Fibroblast of mammary gland (primary cell): ENCODE results near the gene ALX4.

Experiments used
- DNase-seq: peaks from one replicate; pipeline ENCODE4 v3.0.0-alpha.2; 2010; ENCODE audit warnings: low read depth
- H3K4me3 ChIP-seq: 2 replicates; pipeline ENCODE4 v1.5.1; 2011; ENCODE audit warnings: low read depth, mild to moderate bottlenecking, low read length, moderate library complexity; ENCODE audit not compliant: control insufficient read depth
- TF ChIP-seq, protein P1 (sequence below): conservative IDR thresholded peaks from 2 replicates; pipeline ENCODE4 v1.5.1; 2011; ENCODE audit warnings: low read depth, low read length, inconsistent platforms; ENCODE audit not compliant: control insufficient read depth, insufficient read depth

The ALX4 gene

DNA sequence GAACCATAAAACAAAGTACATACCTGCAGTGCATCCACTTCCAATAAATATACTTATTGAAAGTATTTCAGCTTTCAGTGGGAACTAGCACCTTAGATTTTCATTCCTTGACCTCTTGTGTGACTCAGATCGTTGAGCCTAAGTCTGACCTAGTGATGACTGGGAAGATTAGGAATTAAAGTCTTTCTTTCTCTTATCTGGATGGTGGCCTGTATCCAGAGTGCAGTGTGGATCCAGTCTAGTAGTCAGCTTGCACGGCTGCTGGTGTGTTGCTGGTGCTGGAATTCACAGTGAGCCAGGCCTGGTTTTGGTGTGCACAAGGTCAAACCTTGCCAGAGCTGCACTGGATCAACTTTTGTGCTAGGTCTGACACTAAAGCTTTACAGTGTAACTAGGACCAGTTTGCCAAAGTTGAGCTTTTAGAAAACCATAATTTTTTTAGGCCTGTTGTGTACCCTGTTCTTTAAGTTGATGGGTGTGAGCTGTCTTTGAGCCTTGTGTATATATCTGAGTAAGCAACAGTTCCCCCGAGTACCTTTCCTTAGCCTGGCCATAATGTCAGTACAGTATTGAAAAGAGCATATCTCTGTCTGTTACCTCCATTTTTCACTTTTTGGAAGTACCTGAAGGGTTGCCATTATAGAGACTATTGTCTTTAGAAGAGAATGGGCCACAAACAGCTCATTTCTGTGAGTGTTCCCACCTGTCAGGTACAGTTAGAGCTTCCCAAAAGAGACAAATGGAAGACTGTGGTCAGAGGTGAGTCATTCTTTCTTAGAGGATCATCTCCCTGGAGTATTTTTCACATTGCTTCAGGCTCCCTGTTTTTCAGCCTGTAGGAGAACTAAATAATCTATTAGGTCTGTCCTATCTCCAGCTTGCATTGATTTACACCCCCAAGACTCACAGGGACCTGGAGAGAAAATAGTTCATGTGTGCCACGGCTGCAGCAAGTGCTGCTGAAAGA, 89.8 kb downstream of the ALX4 start:
- TF ChIP-seq, protein P1, sequence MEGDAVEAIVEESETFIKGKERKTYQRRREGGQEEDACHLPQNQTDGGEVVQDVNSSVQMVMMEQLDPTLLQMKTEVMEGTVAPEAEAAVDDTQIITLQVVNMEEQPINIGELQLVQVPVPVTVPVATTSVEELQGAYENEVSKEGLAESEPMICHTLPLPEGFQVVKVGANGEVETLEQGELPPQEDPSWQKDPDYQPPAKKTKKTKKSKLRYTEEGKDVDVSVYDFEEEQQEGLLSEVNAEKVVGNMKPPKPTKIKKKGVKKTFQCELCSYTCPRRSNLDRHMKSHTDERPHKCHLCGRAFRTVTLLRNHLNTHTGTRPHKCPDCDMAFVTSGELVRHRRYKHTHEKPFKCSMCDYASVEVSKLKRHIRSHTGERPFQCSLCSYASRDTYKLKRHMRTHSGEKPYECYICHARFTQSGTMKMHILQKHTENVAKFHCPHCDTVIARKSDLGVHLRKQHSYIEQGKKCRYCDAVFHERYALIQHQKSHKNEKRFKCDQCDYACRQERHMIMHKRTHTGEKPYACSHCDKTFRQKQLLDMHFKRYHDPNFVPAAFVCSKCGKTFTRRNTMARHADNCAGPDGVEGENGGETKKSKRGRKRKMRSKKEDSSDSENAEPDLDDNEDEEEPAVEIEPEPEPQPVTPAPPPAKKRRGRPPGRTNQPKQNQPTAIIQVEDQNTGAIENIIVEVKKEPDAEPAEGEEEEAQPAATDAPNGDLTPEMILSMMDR, result no peak
- no peak overlapping the region for H3K4me3 ChIP-seq
- peak; percentile 62 for DNase-seq

DNA sequence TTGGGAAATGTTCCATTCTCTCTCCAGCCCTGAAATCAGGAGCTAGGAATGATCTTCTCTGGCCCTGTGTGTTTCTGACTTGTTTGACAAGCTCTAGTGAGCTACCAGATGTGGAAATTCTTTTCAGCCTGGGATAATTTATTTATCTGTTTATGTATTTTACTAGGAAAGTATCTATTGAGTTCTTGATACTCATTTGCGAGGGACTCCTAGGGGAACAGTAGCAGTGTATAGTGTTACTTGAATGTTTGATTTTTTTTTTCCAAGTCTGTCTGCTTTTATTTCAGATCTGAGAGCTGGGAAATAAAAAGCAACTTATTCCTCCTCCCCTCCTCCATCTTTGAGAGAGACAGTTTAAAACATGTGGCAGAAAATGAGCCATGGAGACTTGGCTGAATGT, 92.5 kb downstream of the ALX4 start:
- TF ChIP-seq, protein P1, result no peak
- H3K4me3 ChIP-seq, result no peak overlapping the region

DNA sequence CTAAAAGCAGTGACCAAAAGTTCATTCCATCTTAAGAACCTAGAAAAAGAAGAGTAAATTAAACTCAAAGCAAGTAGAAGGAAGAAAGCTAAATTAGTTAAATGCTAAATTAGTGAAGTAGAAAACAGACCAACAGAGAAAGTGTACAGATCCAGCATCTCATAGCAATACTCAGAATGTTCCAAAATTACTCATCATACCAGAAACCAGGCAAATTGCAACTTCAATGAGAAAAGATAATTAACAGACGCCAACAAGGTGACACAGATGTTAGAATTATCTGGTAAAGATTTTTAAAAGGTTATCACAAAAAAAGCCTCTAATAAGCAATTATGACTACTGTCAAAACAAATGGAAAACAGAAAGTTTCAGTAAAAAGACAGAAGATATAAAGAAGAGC, 96.8 kb downstream of the ALX4 start:
- H3K4me3 ChIP-seq, result no peak overlapping the region
- no peak for DNase-seq
- TF ChIP-seq, protein P1, result no peak

More for the DNA sequence above, 92.5 kb downstream of the ALX4 start:
- DNase-seq, result no peak

DNA sequence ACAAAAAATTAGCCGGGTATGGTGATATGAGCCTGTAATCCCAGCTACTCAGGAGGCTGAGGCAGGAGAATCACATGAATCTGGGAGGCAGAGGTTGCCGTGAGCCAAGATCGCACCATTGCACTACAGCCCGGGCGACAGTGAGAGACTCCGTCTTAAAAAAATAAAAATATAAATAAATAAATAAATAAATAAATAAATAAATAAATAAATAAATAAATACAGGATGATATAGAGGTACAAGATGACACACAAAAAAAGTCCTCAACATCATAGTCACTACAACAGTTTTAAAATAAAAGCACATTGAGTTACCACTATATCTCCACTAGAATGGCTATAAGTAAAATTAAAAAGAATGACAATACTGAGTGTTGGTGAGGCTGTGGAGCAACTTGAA, 97.8 kb downstream of the ALX4 start:
- no peak overlapping the region for H3K4me3 ChIP-seq
- TF ChIP-seq, protein P1, result no peak
- DNase-seq, result no peak
